ENCODE data around the gene KLF6. TPM values are rescaled to one million over a fixed set of nuclear protein-coding genes. Genes with fewer than 3 reads are reported as not detected.

KLF6 gene
- total and polyA plus RNA-seq, 2 experiments from 2014 or later, result 187 to 602 TPM

DNA sequence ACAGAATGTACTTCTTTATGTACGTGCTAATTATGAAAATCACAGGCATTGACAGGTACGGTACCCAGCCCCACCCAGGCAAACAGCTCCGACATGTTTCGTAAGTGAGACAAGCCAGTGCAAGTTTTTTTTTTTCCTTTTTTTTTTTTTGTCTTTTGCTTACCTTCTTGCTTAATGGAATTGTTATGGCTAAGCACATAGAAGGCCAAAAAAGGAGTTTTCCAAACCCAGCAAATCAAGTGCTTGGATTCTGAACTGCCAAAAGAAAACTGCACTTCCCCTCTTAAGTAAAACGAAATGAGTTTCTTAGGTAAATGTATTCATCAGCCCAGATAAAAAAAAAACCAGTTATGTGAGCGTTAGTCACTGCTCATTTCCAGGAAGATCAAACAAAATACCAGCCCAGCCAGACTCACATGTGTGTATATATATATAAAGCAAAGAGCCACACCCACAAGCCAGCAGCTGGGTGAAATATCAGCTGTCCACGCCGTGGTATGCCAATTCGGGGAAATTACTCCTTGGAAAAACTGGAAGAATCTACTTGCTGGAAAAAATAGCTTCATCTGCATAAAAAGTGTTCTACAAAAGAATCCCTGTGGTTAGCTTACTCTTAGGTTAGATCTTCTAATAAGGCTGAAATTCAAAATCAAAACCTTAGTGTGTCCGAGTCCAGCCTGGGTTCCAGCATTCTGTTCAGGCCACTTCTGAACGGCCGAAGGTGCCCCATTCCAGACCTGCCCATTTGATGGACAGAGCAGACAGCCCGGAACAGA, 8.0 kb downstream of the KLF6 start:
- Histone ChIP-seq H2AFZ (no peak overlapping the region), H3K9me2 (replicated peaks; ENCODE audit: insufficient read depth) (no peaks in the 10 kb centered on the region), H3K27ac (peak overlapping the region; percentile 77), H3K36me3 (replicated peaks; ENCODE audit: insufficient read depth, low read depth) (peaks cover 15% of the 10 kb centered on the region), H3K9me3 (ENCODE audit: low read depth) (no peaks in the 10 kb centered on the region), H3K4me3 (no peak overlapping the region), H3K27me3 (no peaks in the 10 kb centered on the region), H3K79me2 (peaks cover 42% of the 10 kb centered on the region), H3K4me2 (peak overlapping the region; percentile 78), H3K4me1 (ENCODE audit: insufficient read depth) (peaks cover 36% of the 10 kb centered on the region), H4K20me1 (ENCODE audit: insufficient read depth, poor library complexity, severe bottlenecking) (peaks cover 44% of the 10 kb centered on the region)
- TF ChIP-seq EZH2 (IDR thresholded peaks at IDR 0.05; ENCODE audit: borderline replicate concordance) (no peak), EZH2phosphoT487 (IDR thresholded peaks at IDR 0.05; ENCODE audit: low read depth, severe bottlenecking, unreplicated experiment) (no peak)
- TF ChIP-seq, protein P1, sequence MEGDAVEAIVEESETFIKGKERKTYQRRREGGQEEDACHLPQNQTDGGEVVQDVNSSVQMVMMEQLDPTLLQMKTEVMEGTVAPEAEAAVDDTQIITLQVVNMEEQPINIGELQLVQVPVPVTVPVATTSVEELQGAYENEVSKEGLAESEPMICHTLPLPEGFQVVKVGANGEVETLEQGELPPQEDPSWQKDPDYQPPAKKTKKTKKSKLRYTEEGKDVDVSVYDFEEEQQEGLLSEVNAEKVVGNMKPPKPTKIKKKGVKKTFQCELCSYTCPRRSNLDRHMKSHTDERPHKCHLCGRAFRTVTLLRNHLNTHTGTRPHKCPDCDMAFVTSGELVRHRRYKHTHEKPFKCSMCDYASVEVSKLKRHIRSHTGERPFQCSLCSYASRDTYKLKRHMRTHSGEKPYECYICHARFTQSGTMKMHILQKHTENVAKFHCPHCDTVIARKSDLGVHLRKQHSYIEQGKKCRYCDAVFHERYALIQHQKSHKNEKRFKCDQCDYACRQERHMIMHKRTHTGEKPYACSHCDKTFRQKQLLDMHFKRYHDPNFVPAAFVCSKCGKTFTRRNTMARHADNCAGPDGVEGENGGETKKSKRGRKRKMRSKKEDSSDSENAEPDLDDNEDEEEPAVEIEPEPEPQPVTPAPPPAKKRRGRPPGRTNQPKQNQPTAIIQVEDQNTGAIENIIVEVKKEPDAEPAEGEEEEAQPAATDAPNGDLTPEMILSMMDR (IDR thresholded peaks at IDR 0.05; ENCODE audit: poor library complexity), result no peak
- WGBS (ENCODE audit: low lambda C conversion rate, missing lambda C conversion rate), result 65% methylated on average over 13 of the region's 13 CpGs
- peak; percentile 77 for DNase-seq (ENCODE audit: low spot score)

DNA sequence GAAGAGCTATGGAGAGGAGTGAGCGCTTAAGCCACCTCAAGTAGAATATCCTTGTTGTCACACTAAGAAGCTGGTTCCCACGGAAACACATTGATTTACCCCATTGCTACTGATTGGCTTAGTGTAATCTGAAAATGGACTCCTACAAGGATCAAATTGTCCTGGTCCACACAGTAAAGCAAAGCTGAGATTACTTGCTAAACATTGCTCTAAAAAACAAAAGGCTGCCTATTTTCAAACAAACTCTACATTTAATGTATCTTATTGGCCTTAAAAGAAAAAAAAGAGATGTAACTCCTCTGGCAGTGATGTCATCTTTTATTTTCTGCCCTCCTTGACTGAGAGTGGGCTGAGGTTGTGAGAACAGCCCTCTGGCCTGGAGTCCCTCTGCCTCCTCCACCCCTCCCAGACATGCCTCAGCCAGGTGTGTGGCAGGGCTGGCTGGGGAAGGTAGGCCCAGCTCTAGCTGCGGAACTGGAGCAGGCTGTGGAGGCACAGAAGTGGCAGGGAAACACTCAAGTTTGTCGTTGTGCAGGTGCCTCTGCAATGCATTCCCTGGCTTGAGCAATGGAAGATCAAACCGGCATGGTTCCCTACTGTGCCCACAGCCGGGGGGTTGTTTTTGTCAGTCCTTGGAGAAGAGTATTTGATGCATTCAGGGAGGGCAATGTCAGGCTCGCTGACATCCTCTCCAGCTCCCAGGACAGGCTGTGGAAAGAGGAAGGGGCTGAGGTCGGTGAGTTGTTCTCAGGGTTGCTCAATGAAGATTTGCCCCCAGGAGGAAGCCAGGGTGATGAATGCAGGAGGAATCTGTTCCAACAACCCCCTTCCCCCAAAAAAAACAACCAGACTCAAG, 9.1 kb downstream of the KLF6 start:
- Histone ChIP-seq H3K9me2 (replicated peaks; ENCODE audit: insufficient read depth) (no peaks in the 10 kb centered on the region), H3K27ac (peak overlapping the region; percentile 77), H3K79me2 (peaks cover 31% of the 10 kb centered on the region), H2AFZ (no peak overlapping the region), H3K4me3 (no peak overlapping the region), H3K4me2 (no peak overlapping the region), H4K20me1 (ENCODE audit: insufficient read depth, poor library complexity, severe bottlenecking) (peaks cover 34% of the 10 kb centered on the region), H3K36me3 (replicated peaks; ENCODE audit: insufficient read depth, low read depth) (peaks cover 15% of the 10 kb centered on the region), H3K27me3 (no peaks in the 10 kb centered on the region), H3K9me3 (ENCODE audit: low read depth) (no peaks in the 10 kb centered on the region), H3K4me1 (ENCODE audit: insufficient read depth) (peaks cover 25% of the 10 kb centered on the region)
- TF ChIP-seq, protein P1 (IDR thresholded peaks at IDR 0.05; ENCODE audit: poor library complexity), result no peak
- no peak for TF ChIP-seq EZH2 (IDR thresholded peaks at IDR 0.05; ENCODE audit: borderline replicate concordance)
- no peak for TF ChIP-seq EZH2phosphoT487 (IDR thresholded peaks at IDR 0.05; ENCODE audit: low read depth, severe bottlenecking, unreplicated experiment)
- 59% methylated on average over 8 of the region's 8 CpGs for WGBS (ENCODE audit: low lambda C conversion rate, missing lambda C conversion rate)
- peak; percentile 70 for DNase-seq (ENCODE audit: low spot score)

DNA sequence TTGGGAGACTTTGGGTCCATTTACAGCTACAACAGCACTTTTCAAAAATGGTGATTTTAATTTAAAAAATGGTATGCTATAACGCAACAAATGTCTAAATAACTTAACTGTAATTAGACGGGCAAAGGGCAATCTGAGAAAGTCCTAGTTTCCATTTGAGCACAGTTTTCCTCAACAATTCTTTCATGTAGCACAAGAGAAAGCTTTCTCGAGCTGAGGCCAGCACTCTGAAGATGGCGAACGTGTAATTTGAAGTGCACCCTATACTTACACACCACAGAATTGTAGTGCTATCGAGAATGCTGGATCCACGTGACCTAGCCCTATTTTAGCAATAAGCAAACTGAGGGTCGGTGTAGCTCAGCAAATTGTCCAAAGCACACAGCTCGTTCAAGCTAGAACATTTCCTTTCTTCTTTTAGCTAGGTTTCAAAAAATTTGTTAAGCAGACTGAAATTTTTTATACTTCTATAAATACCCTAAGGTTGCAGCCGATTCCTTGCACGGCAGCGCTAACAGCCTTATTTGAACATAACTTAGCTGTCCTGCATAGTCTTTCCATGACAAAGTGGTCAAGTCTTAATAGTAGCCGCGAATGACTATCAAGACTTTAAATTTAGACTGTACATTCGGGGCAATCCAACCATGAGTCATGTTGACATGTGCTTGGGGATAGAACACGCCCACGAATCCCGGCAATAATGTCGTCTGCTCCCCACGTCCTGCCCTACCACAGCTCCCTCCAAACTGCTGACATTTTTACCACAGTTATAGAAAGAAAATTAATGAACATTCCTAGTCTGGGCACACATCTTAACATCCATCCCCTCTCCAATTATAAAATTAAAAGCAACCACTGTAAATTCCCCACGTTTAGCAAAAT, 10.0 kb downstream of the KLF6 start:
- Histone ChIP-seq H3K27ac (peak overlapping the region; percentile 77), H4K20me1 (ENCODE audit: insufficient read depth, poor library complexity, severe bottlenecking) (peaks cover 25% of the 10 kb centered on the region), H3K36me3 (replicated peaks; ENCODE audit: insufficient read depth, low read depth) (peaks cover 10% of the 10 kb centered on the region), H3K4me3 (no peak overlapping the region), H2AFZ (no peak overlapping the region), H3K27me3 (no peaks in the 10 kb centered on the region), H3K4me1 (ENCODE audit: insufficient read depth) (peaks cover 19% of the 10 kb centered on the region), H3K79me2 (peaks cover 23% of the 10 kb centered on the region), H3K9me2 (replicated peaks; ENCODE audit: insufficient read depth) (no peaks in the 10 kb centered on the region), H3K9me3 (ENCODE audit: low read depth) (no peaks in the 10 kb centered on the region), H3K4me2 (no peak overlapping the region)
- DNase-seq (ENCODE audit: low spot score), result peak; percentile 78
- WGBS (ENCODE audit: low lambda C conversion rate, missing lambda C conversion rate), result 81% methylated on average over 21 of the region's 21 CpGs
- TF ChIP-seq, protein P1 (IDR thresholded peaks at IDR 0.05; ENCODE audit: poor library complexity), result no peak
- TF ChIP-seq EZH2 (IDR thresholded peaks at IDR 0.05; ENCODE audit: borderline replicate concordance) (no peak), EZH2phosphoT487 (IDR thresholded peaks at IDR 0.05; ENCODE audit: low read depth, severe bottlenecking, unreplicated experiment) (no peak)
